ENCODE data around the gene QRICH2. TPM values are rescaled to one million over a fixed set of nuclear protein-coding genes. Genes with fewer than 3 reads are reported as not detected.
A peak's percentile ranks its signal among the peaks of the same experiment; 100 is the strongest.

The QRICH2 gene
- total RNA-seq, 1 donor from 2014 or later, result 12.2 TPM

- DNase-seq, result no peak
- Mint-ChIP-seq H3K4me1 (ENCODE audit: low read depth, unreplicated experiment) (peaks cover 9% of the 10 kb centered on the region), H3K4me3 (ENCODE audit: unreplicated experiment) (peak overlapping the region; percentile 43), H3K9me3 (ENCODE audit: unreplicated experiment) (peaks cover 3% of the 10 kb centered on the region), H3K27ac (ENCODE audit: unreplicated experiment) (peak overlapping the region; percentile 63), H3K36me3 (ENCODE audit: unreplicated experiment) (no peaks in the 10 kb centered on the region), H3K27me3 (ENCODE audit: unreplicated experiment) (peaks cover 5% of the 10 kb centered on the region)
- TF ChIP-seq CTCF (IDR thresholded peaks at IDR 0.05; ENCODE audit: partially characterized antibody, unreplicated experiment), result no peak
Measured at GRCh38 chr17:76345377-76345974, 37.4 kb upstream of the QRICH2 start.

- Mint-ChIP-seq H3K27ac (ENCODE audit: unreplicated experiment) (no peak overlapping the region), H3K4me3 (ENCODE audit: unreplicated experiment) (no peak overlapping the region), H3K4me1 (ENCODE audit: low read depth, unreplicated experiment) (peaks cover 9% of the 10 kb centered on the region), H3K9me3 (ENCODE audit: unreplicated experiment) (peaks cover 3% of the 10 kb centered on the region), H3K36me3 (ENCODE audit: unreplicated experiment) (no peaks in the 10 kb centered on the region), H3K27me3 (ENCODE audit: unreplicated experiment) (peaks cover 5% of the 10 kb centered on the region)
- TF ChIP-seq CTCF (IDR thresholded peaks at IDR 0.05; ENCODE audit: partially characterized antibody, unreplicated experiment), result no peak
- no peak for DNase-seq
Measured at GRCh38 chr17:76343106-76343505, 35.0 kb upstream of the QRICH2 start.

GRCh38 chr17:76341301-76341700, 33.2 kb upstream of the QRICH2 start:
- Mint-ChIP-seq H3K9me3 (ENCODE audit: unreplicated experiment) (peaks cover 3% of the 10 kb centered on the region), H3K4me3 (ENCODE audit: unreplicated experiment) (no peak overlapping the region), H3K27me3 (ENCODE audit: unreplicated experiment) (peaks cover 2% of the 10 kb centered on the region), H3K36me3 (ENCODE audit: unreplicated experiment) (no peaks in the 10 kb centered on the region), H3K27ac (ENCODE audit: unreplicated experiment) (no peak overlapping the region), H3K4me1 (ENCODE audit: low read depth, unreplicated experiment) (peaks cover 8% of the 10 kb centered on the region)
- no peak for TF ChIP-seq CTCF (IDR thresholded peaks at IDR 0.05; ENCODE audit: partially characterized antibody, unreplicated experiment)
- DNase-seq, result no peak

- no peaks in the 10 kb centered on the region for H3K27me3 Mint-ChIP-seq (ENCODE audit: unreplicated experiment)
- no peak overlapping the region for H3K4me3 Mint-ChIP-seq (ENCODE audit: unreplicated experiment)
Measured at GRCh38 chr17:76337413-76337777, 29.3 kb upstream of the QRICH2 start.

More at GRCh38 chr17:76337413-76337777, 29.3 kb upstream of the QRICH2 start:
- peaks cover 2% of the 10 kb centered on the region for H3K4me1 Mint-ChIP-seq (ENCODE audit: low read depth, unreplicated experiment)
- no peak for DNase-seq
- H3K9me3 Mint-ChIP-seq (ENCODE audit: unreplicated experiment), result no peaks in the 10 kb centered on the region
- no peak overlapping the region for H3K27ac Mint-ChIP-seq (ENCODE audit: unreplicated experiment)
- no peak for TF ChIP-seq CTCF (IDR thresholded peaks at IDR 0.05; ENCODE audit: partially characterized antibody, unreplicated experiment)
- no peaks in the 10 kb centered on the region for H3K36me3 Mint-ChIP-seq (ENCODE audit: unreplicated experiment)

Data from glutamatergic neuron (in vitro differentiated cells).